Measurements from ENCODE around the gene DHFR.

Gene DHFR

GRCh38 chr5:80654054-80654390, 761 bp downstream of the DHFR start:
- DNase-seq (ENCODE audit: low spot score), result no peak

GRCh38 chr5:80653502-80653901, 1.3 kb downstream of the DHFR start:
- no peak for DNase-seq (ENCODE audit: low spot score)

GRCh38 chr5:80646926-80647325, 7.9 kb downstream of the DHFR start:
- DNase-seq (ENCODE audit: low spot score), result no peak

- no peak for DNase-seq (ENCODE audit: low spot score)
Measured at GRCh38 chr5:80644900-80645299, 9.9 kb downstream of the DHFR start.

GRCh38 chr5:80641353-80641752, 13.4 kb downstream of the DHFR start:
- no peak for DNase-seq (ENCODE audit: low spot score)

- DNase-seq (ENCODE audit: low spot score), result no peak
Measured at GRCh38 chr5:80634193-80634592, 20.6 kb downstream of the DHFR start.

- no peak for DNase-seq (ENCODE audit: low spot score)
Measured at GRCh38 chr5:80632700-80633099, 22.1 kb downstream of the DHFR start.

GRCh38 chr5:80631278-80632259, 23.2 kb downstream of the DHFR start:
- no peak for DNase-seq (ENCODE audit: low spot score)

GRCh38 chr5:80629281-80629680, 25.5 kb downstream of the DHFR start:
- no peak for DNase-seq (ENCODE audit: low spot score)

- DNase-seq (ENCODE audit: low spot score), result no peak
Measured at GRCh38 chr5:80625230-80625629, 29.6 kb downstream of the DHFR start.

- no peak for DNase-seq (ENCODE audit: low spot score)
Measured at GRCh38 chr5:80623999-80624398, 30.8 kb downstream of the DHFR start.

GRCh38 chr5:80622756-80623155, 32.0 kb downstream of the DHFR start:
- DNase-seq (ENCODE audit: low spot score), result no peak

GRCh38 chr5:80620211-80620610, 34.6 kb downstream of the DHFR start:
- DNase-seq (ENCODE audit: low spot score), result peak; percentile 14

GRCh38 chr5:80619086-80619485, 35.7 kb downstream of the DHFR start:
- no peak for DNase-seq (ENCODE audit: low spot score)

- no peak for DNase-seq (ENCODE audit: low spot score)
Measured at GRCh38 chr5:80618438-80618837, 36.3 kb downstream of the DHFR start.

GRCh38 chr5:80615266-80615914, 39.4 kb downstream of the DHFR start:
- DNase-seq (ENCODE audit: low spot score), result no peak

GRCh38 chr5:80609692-80610091, 45.1 kb downstream of the DHFR start:
- no peak for DNase-seq (ENCODE audit: low spot score)

- DNase-seq (ENCODE audit: low spot score), result no peak
Measured at GRCh38 chr5:80608731-80609130, 46.1 kb downstream of the DHFR start.

GRCh38 chr5:80607832-80608231, 47.0 kb downstream of the DHFR start:
- DNase-seq (ENCODE audit: low spot score), result no peak

GRCh38 chr5:80607343-80607742, 47.4 kb downstream of the DHFR start:
- DNase-seq (ENCODE audit: low spot score), result no peak

- DNase-seq (ENCODE audit: low spot score), result no peak
Measured at GRCh38 chr5:80600943-80601693, 53.7 kb downstream of the DHFR start.

GRCh38 chr5:80597500-80597899, 57.3 kb downstream of the DHFR start:
- no peak for DNase-seq (ENCODE audit: low spot score)

GRCh38 chr5:80594810-80595209, 60.0 kb downstream of the DHFR start:
- no peak for DNase-seq (ENCODE audit: low spot score)

Data from AG08395 (cell line).